Neural cell (in vitro differentiated cells): Measurements from ENCODE around the gene AGRN. TPM values are rescaled to one million over a fixed set of nuclear protein-coding genes. Genes with fewer than 3 reads are reported as not detected.

Experiments used
- H2AFZ ChIP-seq: fragments of 200-600, 300-800 bp; sonication (generic), shearing (Covaris generic); 2 replicates; pipeline ENCODE4 v1.6.0; 2014; ENCODE audit warnings: low read depth, mild to moderate bottlenecking, antibody characterized with exemption, low read length, moderate library complexity
- H3F3A ChIP-seq: fragments of 200-600 bp; shearing (Covaris generic); 2 replicates; pipeline ENCODE4 v1.6.1; 2016; ENCODE audit warnings: mild to moderate bottlenecking, moderate library complexity, mixed read lengths, antibody characterized with exemption, low read length; ENCODE audit not compliant: insufficient read depth, poor library complexity, severe bottlenecking
- H3K27ac ChIP-seq: fragments of 200-600, 300-800 bp; sonication (generic), shearing (Covaris generic); 2 replicates; pipeline ENCODE4 v1.5.1; 2014; ENCODE audit warnings: mild to moderate bottlenecking, low read length, moderate library complexity
- H3K27me3 ChIP-seq: fragments of 300-800, 200-600 bp; sonication (generic), shearing (Covaris generic); 2 replicates; pipeline ENCODE4 v1.6.0; 2014; ENCODE audit warnings: mild to moderate bottlenecking, low read depth, low read length, moderate library complexity; ENCODE audit not compliant: insufficient read depth
- H3K36me3 ChIP-seq: fragments of 300-800, 200-600 bp; sonication (generic), shearing (Covaris generic); 2 replicates; pipeline ENCODE4 v1.5.1; 2014; ENCODE audit warnings: mild to moderate bottlenecking, antibody characterized with exemption, low read length, moderate library complexity; ENCODE audit not compliant: insufficient read depth
- H3K4me2 ChIP-seq: fragments of 300-800, 200-600 bp; sonication (generic), shearing (Covaris generic); 2 replicates; pipeline ENCODE4 v1.6.0; 2014; ENCODE audit warnings: mild to moderate bottlenecking, low read length
- H3K4me3 ChIP-seq: fragments of 300-800, 200-600 bp; sonication (generic), shearing (Covaris generic); 2 replicates; pipeline ENCODE4 v1.5.1; 2014; ENCODE audit warnings: mild to moderate bottlenecking, low read length, moderate library complexity
- H3K79me2 ChIP-seq: fragments of 200-600 bp; shearing (Covaris generic); replicated peaks from 2 replicates; pipeline ENCODE4 v1.6.0; 2014; ENCODE audit warnings: mild to moderate bottlenecking, low read length, moderate library complexity; ENCODE audit not compliant: insufficient read depth
- H3K9ac ChIP-seq: fragments of 300-800, 200-600 bp; sonication (generic), shearing (Covaris generic); 2 replicates; pipeline ENCODE4 v1.6.1; 2016; ENCODE audit warnings: mild to moderate bottlenecking, low read length, mixed read lengths
- H3K9me2 ChIP-seq: fragments of 200-600 bp; shearing (Covaris generic); 2 replicates; pipeline ENCODE4 v1.6.1; 2016; ENCODE audit warnings: mild to moderate bottlenecking, low read length, mixed read lengths; ENCODE audit not compliant: insufficient read depth
- H3K9me3 ChIP-seq: fragments of 200-600, 300-800 bp; sonication (generic), shearing (Covaris generic); 2 replicates; pipeline ENCODE4 v1.6.1; 2016; ENCODE audit warnings: mild to moderate bottlenecking, mixed run types, low read length, moderate library complexity, mixed read lengths
- H4K20me1 ChIP-seq: fragments of 200-600 bp; shearing (Covaris generic); 2 replicates; pipeline ENCODE4 v1.6.1; 2016; ENCODE audit warnings: mild to moderate bottlenecking, mixed run types; ENCODE audit not compliant: insufficient read depth
- CTCF ChIP-seq: fragments of 450-650 bp; IDR thresholded peaks from 2 replicates; pipeline ENCODE4 v1.5.1; 2014; ENCODE audit warnings: antibody characterized with exemption, mild to moderate bottlenecking, moderate library complexity; ENCODE audit not compliant: poor library complexity, severe bottlenecking
- EP300 ChIP-seq: fragments of 450-650 bp; conservative IDR thresholded peaks from 2 replicates; pipeline ENCODE4 v1.6.1; 2014; ENCODE audit warnings: antibody characterized with exemption, mild to moderate bottlenecking, moderate library complexity; ENCODE audit not compliant: poor library complexity, severe bottlenecking
- EZH2 ChIP-seq: fragments of 200-600, 300-800 bp; shearing (Covaris generic), sonication (generic); IDR thresholded peaks from 2 replicates; pipeline ENCODE4 v1.6.1; 2014; ENCODE audit warnings: antibody characterized with exemption, low read length, borderline replicate concordance, mild to moderate bottlenecking; ENCODE audit not compliant: insufficient read depth, poor library complexity, severe bottlenecking
- MXI1 ChIP-seq: fragments of 450-650 bp; conservative IDR thresholded peaks from 2 replicates; pipeline ENCODE4 v1.6.1; 2014; ENCODE audit warnings: antibody characterized with exemption, mild to moderate bottlenecking; ENCODE audit not compliant: poor library complexity, severe bottlenecking
- POLR2AphosphoS5 ChIP-seq: IDR thresholded peaks from 2 replicates; pipeline ENCODE4 v1.6.1; 2012
- RAD21 ChIP-seq: fragments of 450-650 bp; conservative IDR thresholded peaks from 2 replicates; pipeline ENCODE4 v1.6.1; 2014; ENCODE audit warnings: antibody characterized with exemption, mild to moderate bottlenecking, moderate library complexity
- REST ChIP-seq: IDR thresholded peaks from 2 replicates; pipeline ENCODE4 v1.6.1; 2012; ENCODE audit warnings: borderline replicate concordance
- SMC3 ChIP-seq: fragments of 450-650 bp; conservative IDR thresholded peaks from 2 replicates; pipeline ENCODE4 v1.6.1; 2014; ENCODE audit warnings: antibody characterized with exemption, mild to moderate bottlenecking, moderate library complexity; ENCODE audit not compliant: poor library complexity
- TAF1 ChIP-seq: IDR thresholded peaks from 2 replicates; pipeline ENCODE4 v1.6.1; 2012; ENCODE audit warnings: low read depth
- polyA plus RNA-seq: library from polyadenylated mRNA; depleted of rRNA; stranded (reverse); fragments of >200 nt; gene quantifications from 2 replicates; pipeline ENCODE4 v1.2.3, GENCODE V29; 2014

Gene AGRN
- polyA plus RNA-seq, 1 donor from 2014 or later, result 104 TPM

DNA sequence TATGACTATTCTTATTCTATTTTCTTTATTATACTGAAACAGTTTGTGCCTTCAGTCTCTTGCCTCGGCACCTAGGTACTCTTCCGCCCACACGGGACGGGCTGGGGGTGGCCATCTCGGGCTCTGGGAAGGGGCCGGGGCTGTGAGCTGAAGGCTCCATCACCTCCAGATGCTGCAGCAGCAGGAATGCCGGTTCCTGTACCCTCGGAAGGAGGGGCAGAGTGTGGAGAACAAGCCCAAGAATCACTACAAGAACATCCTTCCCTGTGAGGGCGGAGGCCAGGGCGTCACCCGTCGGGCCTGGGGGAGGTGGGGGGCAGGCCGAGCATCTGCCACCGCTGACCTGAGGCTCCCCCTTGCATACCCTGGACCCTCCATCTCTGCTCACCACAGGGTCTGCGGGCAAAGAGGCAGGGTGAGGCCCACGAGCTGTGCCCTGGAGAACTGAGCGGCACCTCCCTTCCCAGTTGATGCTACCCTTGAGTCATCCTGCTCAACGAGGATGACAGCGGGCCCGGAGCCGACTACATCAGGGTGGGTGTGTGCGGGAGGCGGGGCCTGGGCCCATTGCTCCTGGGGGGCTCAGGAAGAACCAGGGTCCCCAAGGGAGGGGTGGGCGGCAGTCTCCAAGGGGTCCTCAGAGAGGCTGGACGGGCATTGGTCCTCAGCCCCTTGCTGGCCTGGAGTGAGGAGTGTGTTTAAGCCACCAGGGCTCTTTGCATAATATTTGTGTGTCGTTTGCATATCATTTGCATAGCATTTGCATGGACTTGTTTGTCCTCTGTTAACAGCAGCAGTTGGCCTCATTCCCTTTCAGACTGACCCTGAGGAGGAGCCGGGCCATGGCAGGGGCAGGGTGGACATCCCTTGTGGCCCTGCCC is 46.7 kb downstream of the AGRN start:
- Histone ChIP-seq H3K4me2 (no peak overlapping the region), H3K9me3 (no peaks in the 10 kb centered on the region), H3K27ac (no peak overlapping the region), H3K9ac (no peak overlapping the region), H3K4me3 (no peak overlapping the region), H3K36me3 (no peaks in the 10 kb centered on the region), H3K27me3 (no peaks in the 10 kb centered on the region), H2AFZ (no peak overlapping the region), H4K20me1 (no peaks in the 10 kb centered on the region), H3F3A (no peaks in the 10 kb centered on the region), H3K79me2 (no peaks in the 10 kb centered on the region), H3K9me2 (no peaks in the 10 kb centered on the region)
- no peak for TF ChIP-seq TAF1
- no peak for TF ChIP-seq EP300
- TF ChIP-seq POLR2AphosphoS5, result no peak
- no peak for TF ChIP-seq REST
- TF ChIP-seq MXI1, result no peak
- TF ChIP-seq EZH2, result no peak
- TF ChIP-seq SMC3, result no peak
- no peak for TF ChIP-seq CTCF
- TF ChIP-seq RAD21, result no peak

DNA sequence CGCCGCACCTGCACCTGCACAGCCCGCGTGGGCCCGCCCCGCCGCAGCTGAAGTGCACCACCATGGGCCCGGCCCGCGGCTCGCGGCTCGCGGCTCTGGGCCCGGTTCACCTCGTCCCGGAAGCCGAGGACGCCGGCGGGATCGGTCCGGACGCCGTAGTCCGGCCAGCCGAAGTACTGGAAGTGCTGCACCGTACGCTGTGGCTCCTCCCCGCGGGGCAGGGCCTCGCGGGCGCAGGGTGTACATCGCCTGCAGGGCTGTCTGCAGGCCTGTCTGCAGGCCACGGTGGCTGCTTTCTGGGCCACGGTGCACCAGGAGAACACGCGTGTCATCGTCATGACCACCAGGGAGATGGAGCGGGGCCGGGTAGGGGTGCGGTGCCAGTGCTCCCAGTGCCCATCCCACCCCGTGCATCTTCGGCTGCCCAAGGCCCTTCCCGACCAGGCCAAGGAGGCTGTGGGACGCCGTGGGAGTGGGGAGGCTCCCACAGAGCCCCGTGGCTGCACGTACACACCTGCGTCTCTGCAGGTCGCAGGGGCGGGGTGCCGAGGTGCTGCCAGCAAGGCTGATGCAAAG is 47.5 kb downstream of the AGRN start:
- Histone ChIP-seq H3K27ac (no peak overlapping the region), H3F3A (no peaks in the 10 kb centered on the region), H3K9me3 (no peaks in the 10 kb centered on the region), H3K4me3 (no peak overlapping the region), H3K27me3 (no peaks in the 10 kb centered on the region), H3K9ac (no peak overlapping the region), H3K79me2 (no peaks in the 10 kb centered on the region), H3K36me3 (no peaks in the 10 kb centered on the region), H2AFZ (no peak overlapping the region), H3K4me2 (no peak overlapping the region), H4K20me1 (no peaks in the 10 kb centered on the region), H3K9me2 (no peaks in the 10 kb centered on the region)
- TF ChIP-seq CTCF (no peak), MXI1 (no peak), EZH2 (no peak), POLR2AphosphoS5 (no peak), TAF1 (no peak), REST (no peak), EP300 (no peak), RAD21 (no peak), SMC3 (no peak)
